Activated T-cell treated with anti-CD3 and anti-CD28 coated beads, Interleukin-2, amount 50 U/mL, for 1 hour (primary cell): ENCODE data around the gene PCSK1.
"Not testable (repeated sequence)": the region's sequence is repeated elsewhere in the genome, so short reads cannot be mapped to it uniquely, and the experiment has no call there.

Experiments used
- DNase-seq: peaks from one replicate; pipeline ENCODE4 v3.0.0-alpha.2; 2020

The PCSK1 gene

GRCh38 chr5:96425443-96425842 lies 7.6 kb downstream of the PCSK1 start:
- DNase-seq, result no peak

DNA sequence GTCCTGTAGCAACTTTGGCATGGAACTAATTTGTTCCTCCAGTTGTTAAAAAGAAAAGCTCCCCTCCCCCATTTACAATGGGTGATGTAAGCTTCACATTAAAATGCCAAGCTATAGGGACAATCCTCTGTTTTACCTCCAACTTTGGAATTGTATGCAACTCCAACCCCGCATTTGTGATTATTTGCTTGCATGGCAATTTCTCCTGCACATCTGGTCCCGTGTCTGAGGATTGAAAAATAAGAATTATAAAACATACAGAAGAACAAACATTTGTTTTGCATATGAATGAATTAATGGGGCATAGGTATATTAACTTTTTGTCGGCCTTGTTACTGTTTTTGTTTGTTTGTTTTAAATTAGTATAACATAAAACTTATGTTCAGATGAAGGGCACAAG lies 17.2 kb downstream of the PCSK1 start:
- DNase-seq, result no peak

GRCh38 chr5:96412868-96413449 lies 20.1 kb downstream of the PCSK1 start:
- no peak for DNase-seq

DNA sequence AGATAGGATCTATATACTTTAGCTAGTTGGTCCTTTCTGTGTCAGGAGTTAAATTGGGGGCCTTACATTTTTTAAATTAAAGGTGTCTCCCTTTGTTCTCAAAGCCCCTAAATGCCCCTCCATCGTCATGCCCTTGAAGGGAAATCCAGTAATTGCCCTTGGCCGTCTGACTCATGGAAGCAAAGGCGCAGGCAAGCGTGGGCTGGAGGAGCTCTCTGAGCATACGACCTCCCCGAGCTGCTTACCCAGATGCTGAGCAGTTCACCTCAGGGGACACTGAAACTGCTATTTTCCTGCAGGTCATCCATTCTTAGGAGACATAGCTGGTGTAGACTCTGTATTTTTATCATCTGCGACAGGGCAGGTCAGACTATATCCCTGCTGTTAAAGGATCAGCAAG lies 23.0 kb downstream of the PCSK1 start:
- no peak for DNase-seq

DNA sequence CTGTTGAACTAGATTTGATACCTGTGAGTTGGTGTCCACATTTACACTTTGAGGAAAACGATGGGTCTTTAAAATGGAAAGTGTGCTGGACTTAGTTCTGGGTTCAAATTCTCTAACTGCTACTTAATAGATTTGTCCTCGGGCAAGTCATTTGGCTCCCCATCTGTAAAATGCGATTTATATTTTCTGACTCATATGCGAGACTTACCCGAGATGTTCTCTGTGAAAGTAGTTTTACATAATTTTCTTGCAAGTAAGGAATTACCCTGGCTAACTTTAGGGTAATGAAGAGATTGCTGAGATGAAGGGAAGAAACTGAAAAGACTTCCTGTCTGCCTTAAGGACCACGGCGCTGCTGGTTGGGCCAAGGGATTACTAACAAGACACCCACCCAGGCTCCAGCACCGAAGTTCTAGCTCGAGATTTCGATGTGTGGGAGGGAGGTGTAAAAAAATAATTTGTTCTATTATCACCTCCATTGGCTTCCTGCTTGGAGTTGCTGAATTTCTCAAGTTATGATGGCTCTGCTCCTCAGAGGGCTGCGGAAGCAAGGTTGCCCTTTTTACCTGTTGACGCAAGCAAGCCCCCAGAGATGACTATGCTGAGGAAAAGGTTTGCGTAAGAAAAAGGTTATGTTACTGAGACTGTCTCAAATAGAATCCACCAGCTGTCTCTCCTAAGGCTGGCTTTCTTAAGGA lies 24.1 kb downstream of the PCSK1 start:
- no peak for DNase-seq

GRCh38 chr5:96408210-96408777 lies 24.8 kb downstream of the PCSK1 start:
- DNase-seq, result no peak

GRCh38 chr5:96407436-96407835 lies 25.6 kb downstream of the PCSK1 start:
- no peak for DNase-seq

GRCh38 chr5:96404191-96404867 lies 28.7 kb downstream of the PCSK1 start:
- no peak for DNase-seq

DNA sequence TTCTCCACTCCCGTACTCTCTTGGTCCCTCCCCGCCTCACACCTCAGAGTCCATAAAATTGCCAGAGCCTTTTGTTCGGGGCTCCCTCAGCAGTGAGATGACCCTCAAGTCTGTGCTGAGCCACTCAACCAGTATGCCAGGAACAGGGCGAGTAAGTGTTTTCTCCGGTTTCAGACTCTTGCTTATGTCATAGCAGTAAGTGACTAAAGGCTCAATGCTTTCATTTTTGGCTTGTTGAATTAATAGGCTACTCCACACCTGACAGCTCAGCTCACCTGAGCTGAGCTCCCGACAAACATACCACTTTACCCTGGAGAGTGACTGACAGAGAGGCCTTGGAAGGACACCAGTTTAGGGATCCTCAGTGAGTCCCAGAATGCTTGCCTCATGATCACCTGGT lies 30.5 kb downstream of the PCSK1 start:
- DNase-seq, result no peak

DNA sequence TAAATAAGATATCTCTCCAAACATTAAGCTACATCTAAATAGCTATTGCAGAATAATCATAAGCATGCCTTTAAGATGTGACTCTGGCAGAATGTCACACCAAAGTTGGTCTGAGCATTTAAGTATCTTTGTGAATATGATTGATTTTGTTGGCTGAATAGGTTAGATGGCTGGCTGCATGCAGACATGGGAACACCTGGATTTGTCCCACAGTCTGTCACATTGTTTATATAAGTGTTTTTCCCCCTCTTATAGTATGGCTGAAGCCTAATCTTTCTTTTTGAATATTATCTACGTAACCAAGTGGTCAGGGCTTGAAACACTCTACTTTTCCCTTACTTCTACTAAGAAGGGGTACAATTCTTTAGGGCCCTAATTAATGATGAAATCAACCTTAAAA lies 36.2 kb downstream of the PCSK1 start:
- no peak for DNase-seq

- not testable (repeated sequence) for DNase-seq
These were observed 37.8 kb downstream of the PCSK1 start for GRCh38 chr5:96395295-96395694.

DNA sequence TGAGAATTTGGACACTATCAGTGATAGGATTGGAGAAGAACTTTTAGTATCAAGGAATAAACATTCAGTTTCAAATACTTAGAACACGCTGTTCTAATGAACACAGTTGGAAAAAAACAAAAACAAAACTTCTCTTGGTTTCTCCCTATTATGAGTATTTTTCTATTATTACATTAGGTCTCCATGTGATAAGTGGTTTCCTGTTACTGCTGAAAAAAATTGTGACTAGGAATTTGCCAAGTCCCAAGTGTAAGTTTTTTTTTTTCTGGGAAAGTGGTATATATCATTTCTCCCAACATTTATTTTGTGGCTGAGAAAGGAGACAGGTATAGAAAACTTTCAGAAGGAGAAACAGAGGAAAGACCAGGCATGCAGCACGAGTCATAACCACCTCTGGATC lies 41.1 kb downstream of the PCSK1 start:
- DNase-seq, result no peak

GRCh38 chr5:96388176-96388575 lies 44.9 kb downstream of the PCSK1 start:
- DNase-seq, result no peak

DNA sequence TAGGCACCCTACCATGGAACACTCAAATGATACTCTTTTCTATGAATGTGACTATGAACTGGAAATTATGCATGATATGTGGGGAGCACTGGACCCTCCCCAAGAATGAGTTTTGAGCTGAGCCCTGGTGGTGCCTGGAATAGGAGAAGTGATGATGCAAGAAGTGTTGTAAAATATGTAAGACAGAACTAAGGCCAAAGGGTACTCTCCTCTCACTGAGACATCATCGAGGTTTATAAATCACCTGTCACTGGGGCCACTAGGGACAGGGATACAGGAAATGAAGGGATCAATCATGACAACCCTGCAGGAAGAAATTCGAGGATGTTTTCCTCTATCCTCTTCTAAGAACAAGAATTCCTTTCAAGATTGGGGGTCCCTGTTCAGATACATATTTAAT lies 45.4 kb downstream of the PCSK1 start:
- no peak for DNase-seq

- no peak for DNase-seq
These were observed 47.5 kb downstream of the PCSK1 start for GRCh38 chr5:96385538-96385937.

GRCh38 chr5:96384353-96384752 lies 48.7 kb downstream of the PCSK1 start:
- DNase-seq, result no peak

- no peak for DNase-seq
These were observed 51.5 kb downstream of the PCSK1 start for GRCh38 chr5:96381526-96381925.

DNA sequence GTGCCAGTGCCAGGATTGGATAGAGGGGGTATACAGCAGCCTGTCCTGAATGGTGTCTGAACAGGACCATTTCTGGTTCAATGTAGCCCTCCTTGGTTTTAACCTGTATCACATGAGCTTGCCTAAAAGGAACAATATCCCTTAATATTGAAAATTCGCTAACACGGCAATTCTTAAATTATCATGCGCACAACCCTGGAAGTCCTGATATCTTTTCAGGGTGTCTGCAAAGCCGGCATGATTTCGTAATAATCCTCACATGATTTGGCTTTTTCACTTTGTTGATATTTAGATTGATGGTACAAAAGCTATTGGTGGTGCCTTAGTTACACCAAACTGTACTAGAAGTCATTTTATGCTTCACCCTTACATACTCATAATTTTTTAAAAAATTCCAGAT lies 53.2 kb downstream of the PCSK1 start:
- no peak for DNase-seq

DNA sequence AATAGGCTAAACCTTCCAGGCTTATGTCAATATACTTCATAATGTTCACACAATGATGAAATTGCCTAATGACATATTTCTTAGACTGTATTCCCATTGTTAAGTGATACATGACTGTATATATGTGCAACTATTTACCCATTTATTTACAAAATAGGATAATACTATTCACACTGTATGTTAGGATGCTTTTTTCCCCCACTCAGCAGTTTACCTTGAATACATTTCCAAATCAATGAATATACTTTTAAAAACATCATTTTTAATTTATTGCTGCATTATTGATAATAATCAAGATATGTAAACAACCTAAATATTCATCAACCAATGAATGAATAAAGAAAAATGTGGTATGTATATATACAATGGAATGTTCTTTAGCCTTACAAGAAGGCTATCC lies 55.5 kb downstream of the PCSK1 start:
- DNase-seq, result no peak

DNA sequence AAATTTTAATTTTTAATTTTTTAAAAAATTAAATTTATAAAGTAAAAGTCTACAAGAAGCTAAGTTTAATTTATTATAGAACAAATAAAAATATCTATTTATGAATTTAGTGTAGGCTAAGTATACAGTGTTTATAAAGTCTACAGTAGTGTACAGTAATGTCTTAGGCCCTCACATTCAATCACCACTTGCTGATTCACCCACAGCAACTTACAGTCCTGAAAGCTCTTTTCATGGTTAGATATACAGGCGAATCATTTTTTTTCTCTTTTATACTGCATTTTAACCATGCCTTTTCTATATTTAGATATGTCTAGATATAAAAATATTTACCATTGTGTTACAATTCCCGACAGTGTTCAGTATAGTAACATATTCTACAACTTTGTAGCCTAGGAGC lies 55.9 kb downstream of the PCSK1 start:
- DNase-seq, result no peak

DNA sequence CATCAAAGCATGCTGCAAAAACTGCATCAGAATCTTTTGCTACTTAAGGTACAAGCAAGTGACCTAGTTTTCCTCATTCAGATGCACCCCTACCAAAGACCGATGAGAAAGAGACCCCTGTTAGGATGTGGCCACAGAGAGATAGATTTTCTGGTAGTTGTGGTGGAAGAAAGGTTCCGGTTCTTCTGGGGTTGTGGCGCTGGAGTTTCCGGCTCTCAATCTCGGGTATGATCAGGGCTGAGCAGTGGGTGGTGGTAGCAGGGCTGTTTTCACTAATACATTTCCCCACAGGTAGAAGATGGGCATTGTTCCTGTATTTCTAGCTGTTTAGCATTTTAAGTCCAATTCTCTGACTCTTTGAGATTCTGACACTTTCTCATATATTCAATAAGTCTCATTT lies 58.4 kb downstream of the PCSK1 start:
- DNase-seq, result no peak

GRCh38 chr5:96373381-96373733 lies 59.7 kb downstream of the PCSK1 start:
- DNase-seq, result no peak

- DNase-seq, result no peak
These were observed 60.2 kb downstream of the PCSK1 start for GRCh38 chr5:96372726-96373380.

DNA sequence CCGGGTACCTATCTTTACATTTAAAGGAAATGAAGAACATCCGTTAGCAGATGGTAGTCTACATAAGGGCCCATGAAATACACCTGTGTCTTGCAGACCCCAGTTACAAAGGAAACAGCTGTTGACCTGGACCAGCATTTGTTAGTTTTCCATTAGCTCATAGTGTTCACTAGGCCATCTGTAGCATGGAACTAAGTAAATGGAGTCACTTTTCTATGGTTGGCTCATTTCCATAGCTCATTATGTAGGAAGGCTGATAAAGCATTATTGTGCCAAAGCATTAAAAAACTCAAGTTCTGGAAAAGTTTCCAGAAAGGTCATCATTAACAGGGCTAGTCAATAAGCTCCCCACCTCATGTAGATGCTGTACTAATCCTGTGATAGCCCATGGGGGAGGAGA lies 62.1 kb downstream of the PCSK1 start:
- DNase-seq, result no peak
